ENCODE results near the gene PLEKHG7. TPM values are rescaled to one million over a fixed set of nuclear protein-coding genes. Genes with fewer than 3 reads are reported as not detected.

PLEKHG7 gene
- total and polyA plus RNA-seq, 2 of the 8 experiments (the other 6 are each of a cell fraction or from before 2014, with no cell fraction given) = not detected

DNA sequence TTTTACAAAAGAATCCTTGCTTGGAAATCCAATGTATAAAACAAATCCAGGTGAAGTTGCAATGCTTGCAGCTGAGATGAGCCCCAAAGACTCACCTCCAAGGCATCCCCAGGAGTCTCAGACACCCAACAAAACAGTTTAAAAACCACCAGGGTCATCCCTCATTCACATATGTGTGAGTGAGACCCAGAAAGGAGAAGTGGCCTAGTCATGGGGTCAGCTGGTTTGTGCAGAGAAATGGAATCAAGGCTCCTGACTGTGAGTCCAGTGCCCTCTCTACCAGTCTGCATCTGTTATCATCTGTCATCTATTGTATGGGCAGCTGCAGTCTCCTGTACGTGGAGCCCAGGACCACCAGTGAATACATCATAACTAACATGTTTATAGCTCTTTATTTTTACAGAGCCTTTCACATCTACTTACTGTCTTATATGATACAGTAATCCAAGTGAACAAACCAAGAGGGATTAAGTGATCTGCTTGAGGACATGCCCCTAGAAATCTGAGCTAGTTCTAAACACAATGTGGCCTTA is 27.1 kb downstream of the PLEKHG7 start:
- H3K4me2 ChIP-seq (ENCODE audit: insufficient read depth in 1 of 2, low read depth in 2 of 2, low read length in 2 of 2) = no peak overlapping the region
- no peak overlapping the region for H2BK12ac ChIP-seq (ENCODE audit: low read depth, low read length)
- H3K36me3 ChIP-seq (ENCODE audit: control insufficient read depth in 2 of 4, insufficient read depth in 4 of 4, low read length in 3 of 4) = no peaks in the 10 kb centered on the region
- no peaks in the 10 kb centered on the region for H3K79me2 ChIP-seq (ENCODE audit: control insufficient read depth in 1 of 2, insufficient read depth in 2 of 2, low read length in 2 of 2)
- DNase-seq (ENCODE audit: low read depth in 1 of 2, low spot score in 2 of 2) (no peak), FAIRE-seq (no peak)
- H3K27ac ChIP-seq (ENCODE audit: low read depth, low read length) = no peak overlapping the region
- no peak overlapping the region for H3K4ac ChIP-seq (replicated peaks; ENCODE audit: insufficient read length, low read depth, low read length)
- H4K91ac ChIP-seq (replicated peaks; ENCODE audit: insufficient read length, low read length) = no peak overlapping the region
- H3K4me3 ChIP-seq (ENCODE audit: extremely low read depth in 1 of 4, insufficient read depth in 2 of 4, low read depth in 3 of 4, low read length in 4 of 4) = no peak overlapping the region
- WGBS, 2 experiments (ENCODE audit: extremely low coverage in 1 of 2, insufficient coverage in 1 of 2, insufficient read length in 1 of 2, insufficient replicate concordance in 2 of 2, low coverage in 1 of 2, low lambda C conversion rate in 2 of 2, missing lambda C conversion rate in 1 of 2) = 94% methylated on average over 1 of the region's 1 CpG; no CpG with 5 or more reads in 1 of the 2 experiments
- no peak overlapping the region for H2BK120ac ChIP-seq (replicated peaks; ENCODE audit: low read depth, low read length)
- ChIA-PET POLR2A (ENCODE audit: partially characterized antibody) (no interaction called here), CTCF (ENCODE audit: partially characterized antibody) (interaction anchor here (1.1 to 1.9 kb wide), 2 partner anchors 12 to 15 kb away, joined by 3 to 8 read pairs; no protein-coding TSS in a partner anchor)
- no peak overlapping the region for H4K5ac ChIP-seq (ENCODE audit: insufficient read length, low read depth, low read length)
- no peak overlapping the region for H2AK5ac ChIP-seq (ENCODE audit: low read depth, low read length)
- H3K23me2 ChIP-seq (ENCODE audit: low read depth, low read length) = no peaks in the 10 kb centered on the region
- H4K8ac ChIP-seq (ENCODE audit: extremely low read depth, insufficient read depth, low read length) = no peak overlapping the region
- no peak overlapping the region for H3K18ac ChIP-seq (ENCODE audit: extremely low read depth, low read length)
- no peaks in the 10 kb centered on the region for H4K20me1 ChIP-seq (replicated peaks in 1 of 2; ENCODE audit: control insufficient read depth in 1 of 2, insufficient read depth in 2 of 2, low read length in 2 of 2)
- H3K4me1 ChIP-seq (replicated peaks in 1 of 4; ENCODE audit: control insufficient read depth in 3 of 4, insufficient read depth in 4 of 4, low read length in 3 of 4) = no peaks in the 10 kb centered on the region
- H3K27me3 ChIP-seq (replicated peaks in 1 of 4; ENCODE audit: control insufficient read depth in 3 of 4, extremely low read depth in 1 of 4, insufficient read depth in 3 of 4, low read length in 3 of 4) = no peaks in the 10 kb centered on the region
- no peak overlapping the region for H2BK20ac ChIP-seq (ENCODE audit: low read length)
- H3K9me3 ChIP-seq (ENCODE audit: insufficient read depth in 2 of 2, low read depth in 1 of 2, low read length in 1 of 2) = peaks cover 0 to 1% of the 10 kb centered on the region in 2 experiments; a peak in 1 of 4 replicates
- no peak overlapping the region for H3K23ac ChIP-seq (ENCODE audit: insufficient read length)
- no peak overlapping the region for H3K56ac ChIP-seq (replicated peaks; ENCODE audit: insufficient read length, low read depth, low read length)
- H3K79me1 ChIP-seq (ENCODE audit: low read depth, low read length) = no peaks in the 10 kb centered on the region
- H2AFZ ChIP-seq (ENCODE audit: low read length) = no peak overlapping the region
- no peak overlapping the region for H2BK5ac ChIP-seq (ENCODE audit: low read depth, low read length)
- no peak overlapping the region for H2BK15ac ChIP-seq (ENCODE audit: low read length)
- H3K9ac ChIP-seq (replicated peaks in 1 of 4; ENCODE audit: extremely low read depth in 1 of 4, low read depth in 3 of 4, low read length in 3 of 4) = no peak overlapping the region
- H3K14ac ChIP-seq (ENCODE audit: insufficient read length) = no peak overlapping the region
- TF ChIP-seq BRCA1 (IDR thresholded peaks at IDR 0.05; ENCODE audit: low read depth, low read length) (no peak), POU5F1 (IDR thresholded peaks at IDR 0.05; ENCODE audit: low read depth, low read length) (no peak), SIRT6 (IDR thresholded peaks at IDR 0.05; ENCODE audit: low read length) (no peak), JUN (IDR thresholded peaks at IDR 0.05; ENCODE audit: low read depth, low read length) (no peak), PHF8 (conservative IDR thresholded peaks at IDR 0.05; ENCODE audit: low read depth, low read length) (no peak), SP4 (IDR thresholded peaks at IDR 0.05; ENCODE audit: low read length) (no peak)

All from H1 (cell line).